GM23248 (cell line): ENCODE results near the gene PINK1. TPM values are rescaled to one million over a fixed set of nuclear protein-coding genes. Genes with fewer than 3 reads are reported as not detected.

Experiments
- DNase-seq: peaks from one replicate; pipeline ENCODE4 v3.0.0-alpha.2; 2015
- H2AFZ ChIP-seq: fragments of 200-600 bp; sonication (generic); 2 replicates; pipeline ENCODE4 v1.6.1; 2016; ENCODE audit warnings: antibody characterized with exemption
- H3F3A ChIP-seq: fragments of 200-600 bp; sonication (generic); 2 replicates; pipeline ENCODE4 v1.6.1; 2016; ENCODE audit warnings: mild to moderate bottlenecking, antibody characterized with exemption, mixed run types; ENCODE audit not compliant: insufficient read depth
- H3K27ac ChIP-seq: fragments of 200-600 bp; sonication (generic); 2 replicates; pipeline ENCODE4 v1.5.1; 2016; ENCODE audit warnings: mild to moderate bottlenecking
- H3K27me3 ChIP-seq: fragments of 200-600 bp; sonication (generic); replicated peaks from 2 replicates; pipeline ENCODE4 v1.6.1; 2016; ENCODE audit warnings: mild to moderate bottlenecking; ENCODE audit not compliant: insufficient read depth
- H3K36me3 ChIP-seq: fragments of 200-600 bp; sonication (generic); 2 replicates; pipeline ENCODE4 v1.6.1; 2016; ENCODE audit warnings: low read depth, mild to moderate bottlenecking
- H3K4me1 ChIP-seq: fragments of 200-600 bp; sonication (generic); 2 replicates; pipeline ENCODE4 v1.6.1; 2016; ENCODE audit warnings: mild to moderate bottlenecking; ENCODE audit not compliant: insufficient read depth
- H3K4me2 ChIP-seq: fragments of 200-600 bp; sonication (generic); one replicate; pipeline ENCODE4 v1.6.1; 2016; ENCODE audit warnings: mild to moderate bottlenecking; ENCODE audit not compliant: unreplicated experiment
- H3K4me3 ChIP-seq: fragments of 200-600 bp; sonication (generic); 2 replicates; pipeline ENCODE4 v1.5.1; 2016; ENCODE audit warnings: mild to moderate bottlenecking
- H3K79me2 ChIP-seq: fragments of 200-600 bp; sonication (generic); 2 replicates; pipeline ENCODE4 v1.6.1; 2016; ENCODE audit warnings: mild to moderate bottlenecking; ENCODE audit not compliant: insufficient read depth
- H3K9ac ChIP-seq: fragments of 200-600 bp; sonication (generic); 2 replicates; pipeline ENCODE4 v1.6.1; 2016; ENCODE audit warnings: mild to moderate bottlenecking
- H3K9me2 ChIP-seq: fragments of 200-600 bp; sonication (generic); 2 replicates; pipeline ENCODE4 v1.6.1; 2016; ENCODE audit warnings: mixed run types, mild to moderate bottlenecking, moderate library complexity; ENCODE audit not compliant: insufficient read depth
- H3K9me3 ChIP-seq: fragments of 200-600 bp; sonication (generic); one replicate; pipeline ENCODE4 v1.6.1; 2017; ENCODE audit warnings: low read depth
- H4K20me1 ChIP-seq: fragments of 200-600 bp; sonication (generic); 2 replicates; pipeline ENCODE4 v1.6.0; 2016; ENCODE audit not compliant: insufficient read depth
- EZH2 ChIP-seq: fragments of 200-600 bp; sonication (generic); IDR thresholded peaks from 2 replicates; pipeline ENCODE4 v1.6.1; 2018; ENCODE audit warnings: antibody characterized with exemption, mild to moderate bottlenecking; ENCODE audit not compliant: insufficient read depth, poor library complexity, severe bottlenecking
- EZH2phosphoT487 ChIP-seq: fragments of 200-600 bp; sonication (generic); IDR thresholded peaks from 2 replicates; pipeline ENCODE4 v1.6.1; 2018; ENCODE audit warnings: antibody characterized with exemption, moderate library complexity, mild to moderate bottlenecking, low read depth; ENCODE audit not compliant: insufficient read depth
- WGBS, 2 experiments: methylation state at CpG; one replicate each; pipeline ENCODE4 v1.1.6; 2015 to 2017; ENCODE audit warnings: low lambda C conversion rate in 2 of 2, low coverage in 1 of 2; ENCODE audit errors: missing lambda C conversion rate in 2 of 2; 5-methylcytosine and 5-hydroxymethylcytosine counted together
- in situ Hi-C: fragments of 300-500 bp; cut with MboI; formaldehyde crosslinking; loops from 2 replicates; pipeline ENCODE4 v1.15.0; 2020
- polyA plus RNA-seq: library from polyadenylated mRNA; unstranded; fragments of >200 nt; fragmentation: Nextera tagmentation; extraction: Ambion mirVana; gene quantifications from 2 replicates; pipeline ENCODE4 v1.2.1, GENCODE V29; 2016
- total RNA-seq: library from RNA; depleted of rRNA; stranded (reverse); fragments of >200 nt; shearing (Covaris generic); gene quantifications from 2 replicates; pipeline ENCODE4 v1.2.3, GENCODE V29; 2014

PINK1 gene
- total and polyA plus RNA-seq, 2 experiments from 2014 or later: 102 to 151 TPM

DNA sequence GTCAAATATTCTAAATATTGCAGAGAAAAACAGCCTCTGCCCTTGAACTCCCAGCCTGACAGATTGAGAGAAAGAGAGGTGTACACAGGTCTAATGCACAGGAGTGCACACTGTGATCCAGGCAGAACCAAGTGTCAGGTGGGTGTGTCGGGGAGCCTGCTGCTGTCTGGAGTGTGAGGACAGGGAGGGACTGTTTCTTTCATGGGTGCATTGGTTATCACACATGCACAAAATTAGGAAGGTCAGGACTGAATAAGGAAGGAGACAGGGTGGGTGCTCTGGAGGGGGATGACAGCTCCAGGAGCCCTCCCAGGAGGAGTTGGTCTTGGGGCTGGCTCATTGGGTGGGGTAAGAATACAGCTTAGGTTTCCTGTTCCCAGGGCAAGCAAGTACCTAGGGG, 13.3 kb upstream of the PINK1 start:
- no peak for TF ChIP-seq EZH2
- no peak for TF ChIP-seq EZH2phosphoT487
- in situ Hi-C loops: no loop called here

GRCh38 chr1:20621012-20621411, 12.2 kb upstream of the PINK1 start:
- H3K36me3 ChIP-seq: no peaks in the 10 kb centered on the region
- in situ Hi-C loops: no loop called here
- no peak for DNase-seq
- H3K4me2 ChIP-seq: no peak overlapping the region
- no peak overlapping the region for H3K4me3 ChIP-seq
- no peaks in the 10 kb centered on the region for H4K20me1 ChIP-seq
- H3K27ac ChIP-seq: no peak overlapping the region
- H3F3A ChIP-seq: 0 out of 2 replicates have a peak, but pooled peaks cover 8% of the 10 kb centered on the region
- 81 to 82% methylated on average over 6 of the region's 6 CpGs for WGBS, 2 experiments
- no peak overlapping the region for H2AFZ ChIP-seq
- no peaks in the 10 kb centered on the region for H3K27me3 ChIP-seq
- no peak for TF ChIP-seq EZH2phosphoT487
- no peak for TF ChIP-seq EZH2
- peaks cover 2% of the 10 kb centered on the region; the same call in 1 of the 2 replicates for H3K4me1 ChIP-seq
- no peak overlapping the region for H3K9ac ChIP-seq
- H3K9me3 ChIP-seq: no peaks in the 10 kb centered on the region
- H3K79me2 ChIP-seq: no peaks in the 10 kb centered on the region
- no peaks in the 10 kb centered on the region for H3K9me2 ChIP-seq

More for the DNA sequence above, 13.3 kb upstream of the PINK1 start:
- H3K4me3 ChIP-seq: no peak overlapping the region
- 53 to 70% methylated on average over 1 of the region's 1 CpG for WGBS, 2 experiments
- no peaks in the 10 kb centered on the region for H3K27me3 ChIP-seq
- no peak overlapping the region for H3K27ac ChIP-seq
- no peaks in the 10 kb centered on the region for H3K36me3 ChIP-seq
- no peak overlapping the region for H3K4me2 ChIP-seq
- H3F3A ChIP-seq: 0 out of 2 replicates have a peak, but pooled peaks cover 8% of the 10 kb centered on the region
- H4K20me1 ChIP-seq: no peaks in the 10 kb centered on the region
- H3K9me3 ChIP-seq: no peaks in the 10 kb centered on the region
- H3K4me1 ChIP-seq: peaks cover 4% of the 10 kb centered on the region; the same call in 1 of the 2 replicates
- no peak overlapping the region for H2AFZ ChIP-seq
- no peak overlapping the region for H3K9ac ChIP-seq
- no peaks in the 10 kb centered on the region for H3K9me2 ChIP-seq
- H3K79me2 ChIP-seq: no peaks in the 10 kb centered on the region
- DNase-seq: no peak

DNA sequence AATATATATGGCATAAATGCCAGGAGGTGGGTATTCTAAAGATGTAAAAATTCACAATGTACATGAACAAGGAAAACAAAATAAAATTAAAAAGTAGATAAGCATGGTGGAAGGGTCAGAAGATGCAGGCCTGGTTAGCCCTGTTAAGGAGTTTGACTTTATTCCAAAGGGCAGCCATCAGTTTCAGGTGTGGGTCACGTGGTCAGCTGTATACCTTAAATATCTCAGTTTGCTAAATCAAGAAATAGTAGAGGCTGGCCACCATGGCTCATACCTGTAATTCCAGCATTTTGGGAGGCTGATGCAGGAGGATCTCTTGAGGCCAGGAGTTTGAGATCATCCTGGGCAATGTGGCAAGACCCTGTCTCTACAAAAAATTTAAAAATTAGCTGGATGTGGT, 8.5 kb upstream of the PINK1 start:
- in situ Hi-C loops: no loop called here
- Histone ChIP-seq H3K27me3 (no peaks in the 10 kb centered on the region), H3K9me2 (no peaks in the 10 kb centered on the region), H2AFZ (no peak overlapping the region), H3F3A (no peaks in the 10 kb centered on the region), H4K20me1 (no peaks in the 10 kb centered on the region), H3K9ac (no peak overlapping the region), H3K4me2 (no peak overlapping the region), H3K79me2 (no peaks in the 10 kb centered on the region), H3K36me3 (no peaks in the 10 kb centered on the region), H3K9me3 (no peaks in the 10 kb centered on the region), H3K4me1 (no peaks in the 10 kb centered on the region; the same call in 1 of the 2 replicates), H3K4me3 (no peak overlapping the region), H3K27ac (no peak overlapping the region)
- no peak for DNase-seq
- TF ChIP-seq EZH2phosphoT487 (no peak), EZH2 (no peak)
- 59 to 67% methylated on average over 1 of the region's 1 CpG for WGBS, 2 experiments

- H3F3A ChIP-seq: no peaks in the 10 kb centered on the region
- no peak overlapping the region for H3K27ac ChIP-seq
- no peak overlapping the region for H3K4me2 ChIP-seq
- in situ Hi-C loops: no loop called here
- H3K36me3 ChIP-seq: no peaks in the 10 kb centered on the region
- no peak overlapping the region for H3K4me3 ChIP-seq
- H2AFZ ChIP-seq: no peak overlapping the region
- no peak for TF ChIP-seq EZH2
- no peak for TF ChIP-seq EZH2phosphoT487
- H4K20me1 ChIP-seq: no peaks in the 10 kb centered on the region
- WGBS, 2 experiments: 86 to 87% methylated on average over 3 of the region's 3 CpGs
- H3K27me3 ChIP-seq: no peaks in the 10 kb centered on the region
- DNase-seq: no peak
- H3K9ac ChIP-seq: no peak overlapping the region
- no peaks in the 10 kb centered on the region; the same call in 1 of the 2 replicates for H3K4me1 ChIP-seq
- H3K79me2 ChIP-seq: no peaks in the 10 kb centered on the region
- no peaks in the 10 kb centered on the region for H3K9me2 ChIP-seq
- no peaks in the 10 kb centered on the region for H3K9me3 ChIP-seq
Measured at GRCh38 chr1:20625176-20626097, 7.8 kb upstream of the PINK1 start.
